BE2C (cell line): ENCODE measurements around the gene EBP.
"Not testable (repeated sequence)": the region's sequence is repeated elsewhere in the genome, so short reads cannot be mapped to it uniquely, and the experiment has no call there.

ENCODE experiments used
- DNase-seq: peaks from one replicate; pipeline ENCODE4 v3.0.0-alpha.2; 2020
- H3K27me3 ChIP-seq: fragments of 250-450 bp; sonication (Bioruptor Pico); 2 replicates; pipeline ENCODE4 v1.5.1; 2020; ENCODE audit warnings: mild to moderate bottlenecking
- H3K36me3 ChIP-seq: fragments of 250-450 bp; sonication (Bioruptor Pico); 2 replicates; pipeline ENCODE4 v1.5.1; 2020; ENCODE audit warnings: mild to moderate bottlenecking
- H3K4me1 ChIP-seq: fragments of 250-450 bp; sonication (Bioruptor Pico); 2 replicates; pipeline ENCODE4 v1.5.1; 2020
- H3K4me3 ChIP-seq: 2 replicates; pipeline ENCODE4 v1.5.1; 2011; ENCODE audit warnings: low read depth, low read length
- H3K9me3 ChIP-seq: fragments of 250-450 bp; sonication (Bioruptor Pico); 2 replicates; pipeline ENCODE4 v1.5.1; 2020
- TF ChIP-seq, protein P1 (sequence below): IDR thresholded peaks from 2 replicates; pipeline ENCODE4 v1.5.1; 2012; ENCODE audit warnings: mild to moderate bottlenecking, low read depth, low read length

Gene EBP

DNA sequence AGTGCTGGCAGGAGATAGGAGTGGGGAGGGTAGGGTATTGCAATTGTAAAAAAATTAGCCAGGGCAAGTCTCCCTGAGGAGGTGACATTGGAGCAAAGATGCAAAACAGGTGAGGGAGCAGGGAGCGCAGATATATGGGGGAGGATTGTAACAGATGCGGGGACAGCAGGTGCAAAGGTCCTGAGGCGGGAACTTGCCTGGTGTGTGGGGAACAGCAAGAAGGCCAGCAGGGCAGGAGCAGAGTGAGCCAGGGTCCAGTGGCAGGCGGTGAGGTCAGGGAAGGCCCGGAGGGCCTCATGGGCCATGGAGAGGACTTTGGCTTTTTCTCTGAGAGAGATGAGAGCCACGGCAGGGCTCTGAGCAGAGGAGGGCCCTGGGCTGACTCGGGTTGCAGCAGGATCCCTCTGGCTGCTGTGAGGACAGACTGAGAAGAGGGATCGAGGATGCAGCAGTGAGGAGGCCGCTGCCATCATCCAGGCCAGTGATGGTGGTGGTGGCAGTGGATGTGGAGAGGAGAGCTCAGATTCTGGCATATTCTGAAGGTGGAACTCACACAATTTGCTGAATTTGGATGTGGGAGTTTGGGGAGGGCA is 6.6 kb upstream of the EBP start:
- H3K9me3 ChIP-seq = no peaks in the 10 kb centered on the region
- DNase-seq = no peak
- peaks cover 9% of the 10 kb centered on the region for H3K4me1 ChIP-seq
- TF ChIP-seq, protein P1, sequence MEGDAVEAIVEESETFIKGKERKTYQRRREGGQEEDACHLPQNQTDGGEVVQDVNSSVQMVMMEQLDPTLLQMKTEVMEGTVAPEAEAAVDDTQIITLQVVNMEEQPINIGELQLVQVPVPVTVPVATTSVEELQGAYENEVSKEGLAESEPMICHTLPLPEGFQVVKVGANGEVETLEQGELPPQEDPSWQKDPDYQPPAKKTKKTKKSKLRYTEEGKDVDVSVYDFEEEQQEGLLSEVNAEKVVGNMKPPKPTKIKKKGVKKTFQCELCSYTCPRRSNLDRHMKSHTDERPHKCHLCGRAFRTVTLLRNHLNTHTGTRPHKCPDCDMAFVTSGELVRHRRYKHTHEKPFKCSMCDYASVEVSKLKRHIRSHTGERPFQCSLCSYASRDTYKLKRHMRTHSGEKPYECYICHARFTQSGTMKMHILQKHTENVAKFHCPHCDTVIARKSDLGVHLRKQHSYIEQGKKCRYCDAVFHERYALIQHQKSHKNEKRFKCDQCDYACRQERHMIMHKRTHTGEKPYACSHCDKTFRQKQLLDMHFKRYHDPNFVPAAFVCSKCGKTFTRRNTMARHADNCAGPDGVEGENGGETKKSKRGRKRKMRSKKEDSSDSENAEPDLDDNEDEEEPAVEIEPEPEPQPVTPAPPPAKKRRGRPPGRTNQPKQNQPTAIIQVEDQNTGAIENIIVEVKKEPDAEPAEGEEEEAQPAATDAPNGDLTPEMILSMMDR = no peak
- no peaks in the 10 kb centered on the region for H3K27me3 ChIP-seq
- H3K36me3 ChIP-seq = no peaks in the 10 kb centered on the region; the same call in 1 of the 2 replicates
- H3K4me3 ChIP-seq = no peak overlapping the region

DNA sequence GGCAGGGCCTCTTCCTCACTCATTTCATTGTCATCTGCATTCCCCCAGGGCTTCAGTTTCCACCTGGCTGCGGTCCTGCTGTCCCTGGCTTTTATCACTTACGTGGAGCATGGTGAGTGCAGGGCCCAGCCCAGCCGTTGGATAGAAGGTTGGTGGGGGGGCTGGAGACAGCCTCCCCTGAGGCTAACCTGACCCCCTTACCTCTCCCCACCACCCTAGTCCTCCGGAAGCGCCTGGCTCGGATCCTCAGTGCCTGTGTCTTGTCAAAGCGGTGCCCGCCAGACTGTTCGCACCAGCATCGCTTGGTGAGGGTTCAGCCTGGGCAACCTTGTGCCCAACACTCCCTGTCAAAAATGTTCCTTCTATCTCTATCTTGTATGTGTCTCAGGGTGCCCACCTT is 5.8 kb upstream of the EBP start:
- DNase-seq = peak; percentile 45
- TF ChIP-seq, protein P1 = no peak
- Histone ChIP-seq H3K36me3 (no peaks in the 10 kb centered on the region; the same call in 1 of the 2 replicates), H3K4me1 (peaks cover 12% of the 10 kb centered on the region), H3K9me3 (no peaks in the 10 kb centered on the region), H3K4me3 (no peak overlapping the region), H3K27me3 (no peaks in the 10 kb centered on the region)

DNA sequence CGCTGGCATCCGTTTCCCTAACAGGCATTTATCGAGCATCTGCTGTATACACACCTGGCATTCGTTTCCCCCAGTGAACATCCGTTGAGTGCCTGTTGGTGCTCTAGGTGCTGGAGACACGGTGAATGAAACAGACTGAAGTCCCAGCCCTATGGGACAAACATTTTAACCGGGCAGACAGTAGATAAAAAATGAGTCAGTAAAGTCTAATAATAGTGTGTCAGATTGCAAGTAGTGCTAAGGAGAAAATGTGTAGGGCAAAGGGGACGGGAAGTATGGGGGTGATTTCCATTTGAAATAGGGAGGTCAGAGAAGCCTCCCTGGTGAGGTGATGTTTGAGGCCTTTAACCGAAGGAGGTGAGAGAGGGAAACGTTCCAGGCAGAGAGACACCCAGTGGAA is 5.3 kb upstream of the EBP start:
- Histone ChIP-seq H3K4me1 (peaks cover 16% of the 10 kb centered on the region), H3K4me3 (no peak overlapping the region), H3K36me3 (no peaks in the 10 kb centered on the region; the same call in 1 of the 2 replicates), H3K9me3 (no peaks in the 10 kb centered on the region), H3K27me3 (no peaks in the 10 kb centered on the region)
- no peak for DNase-seq
- TF ChIP-seq, protein P1 = no peak

DNA sequence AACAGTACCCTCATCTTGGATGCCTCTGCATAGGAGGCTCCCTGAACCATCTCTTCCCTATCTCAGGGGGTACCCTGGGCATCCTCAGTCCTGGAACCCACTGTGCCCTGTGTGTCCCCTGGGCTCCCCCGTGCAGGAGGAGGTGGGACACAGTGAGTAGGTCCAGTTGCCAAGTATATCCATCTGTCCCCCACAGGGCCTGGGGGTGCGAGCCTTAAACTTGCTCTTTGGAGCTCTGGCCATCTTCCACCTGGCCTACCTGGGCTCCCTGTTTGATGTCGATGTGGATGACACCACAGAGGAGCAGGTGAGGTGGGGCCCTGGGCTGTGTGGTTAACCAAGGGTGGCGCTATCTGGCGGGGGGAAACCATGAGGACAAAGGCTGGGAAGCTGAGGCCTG is 4.6 kb upstream of the EBP start:
- TF ChIP-seq, protein P1 = no peak
- Histone ChIP-seq H3K36me3 (no peaks in the 10 kb centered on the region; the same call in 1 of the 2 replicates), H3K27me3 (no peaks in the 10 kb centered on the region), H3K9me3 (no peaks in the 10 kb centered on the region), H3K4me3 (no peak overlapping the region), H3K4me1 (peaks cover 16% of the 10 kb centered on the region)
- no peak for DNase-seq

DNA sequence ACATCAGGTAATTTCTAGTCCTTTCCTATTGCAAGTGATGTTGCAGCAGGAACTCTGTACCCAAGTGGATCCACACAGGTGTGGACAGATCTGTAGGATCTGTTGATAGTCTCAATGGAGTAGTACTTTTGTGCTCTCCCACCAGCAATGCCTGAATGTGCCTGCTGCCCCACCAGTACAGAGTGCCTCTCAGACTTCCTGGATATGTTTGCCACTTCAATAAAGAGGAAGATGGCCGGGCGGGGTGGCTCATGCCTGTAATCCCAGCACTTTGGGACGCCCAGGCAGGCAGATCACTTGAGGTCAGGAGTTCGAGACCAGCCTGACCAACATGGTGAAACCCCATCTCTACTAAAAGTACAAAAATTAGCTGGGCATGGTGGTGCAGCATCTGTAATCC is 2.1 kb upstream of the EBP start:
- not testable (repeated sequence) for H3K4me1 ChIP-seq, DNase-seq, H3K9me3 ChIP-seq, H3K27me3 ChIP-seq, H3K36me3 ChIP-seq, H3K4me3 ChIP-seq

DNA sequence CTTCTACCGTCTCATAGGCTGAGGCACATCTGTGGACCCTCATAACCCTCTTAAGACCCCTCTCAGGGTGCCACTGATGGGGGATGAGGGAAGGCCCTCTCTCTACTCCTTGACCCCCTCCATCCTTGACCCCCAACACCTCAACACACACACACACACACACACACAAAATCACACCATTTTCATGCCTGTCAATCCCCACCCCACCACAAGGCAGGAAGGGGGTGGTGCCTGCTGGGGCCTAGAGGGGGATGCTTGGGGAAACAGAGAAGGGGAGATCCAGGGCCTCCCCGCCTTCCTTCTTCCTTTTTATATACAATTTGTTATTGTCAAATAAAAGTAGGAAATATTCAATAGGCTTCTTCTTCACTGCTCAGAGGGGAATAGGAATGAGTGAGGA is 1.2 kb upstream of the EBP start:
- H3K4me3 ChIP-seq = no peak overlapping the region
- H3K36me3 ChIP-seq = no peaks in the 10 kb centered on the region
- no peaks in the 10 kb centered on the region for H3K9me3 ChIP-seq
- no peaks in the 10 kb centered on the region for H3K27me3 ChIP-seq
- peaks cover 7% of the 10 kb centered on the region for H3K4me1 ChIP-seq
- DNase-seq = no peak
- TF ChIP-seq, protein P1 = no peak

DNA sequence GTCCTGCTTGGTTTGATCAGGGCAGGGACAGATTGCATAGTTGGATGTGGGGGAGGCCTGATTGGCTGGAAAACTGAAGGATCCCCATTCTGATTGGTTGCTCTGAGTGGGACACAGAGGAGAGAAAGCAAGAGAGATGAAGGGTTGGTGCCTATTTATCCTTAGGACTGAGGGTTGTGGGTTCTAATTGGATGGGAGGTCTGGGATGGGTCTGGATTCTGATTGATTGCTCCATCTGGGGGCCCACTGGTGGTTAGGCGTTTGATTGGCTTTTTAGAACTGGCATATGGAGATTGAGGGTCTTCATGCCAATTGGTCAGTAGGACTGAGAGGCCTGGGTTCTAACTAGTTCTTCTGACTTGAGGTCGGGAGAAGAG is 644 bp upstream of the EBP start:
- H3K4me1 ChIP-seq = peaks cover 7% of the 10 kb centered on the region
- H3K27me3 ChIP-seq = no peaks in the 10 kb centered on the region
- no peak for DNase-seq
- TF ChIP-seq, protein P1 = no peak
- H3K9me3 ChIP-seq = no peaks in the 10 kb centered on the region
- H3K36me3 ChIP-seq = no peaks in the 10 kb centered on the region
- peak overlapping the region; percentile 86 for H3K4me3 ChIP-seq
